Hematopoietic multipotent progenitor cell treated with erythropoietin and hydrocortisone succinate and interleukin-3 and kit ligand, for 8 days (in vitro differentiated cells): ENCODE results near the gene RRP1B.
"Not testable (repeated sequence)": the region's sequence is repeated elsewhere in the genome, so short reads cannot be mapped to it uniquely, and the experiment has no call there.

Experiments
- DNase-seq: peaks from one replicate; pipeline ENCODE4 v3.0.0-alpha.2; 2015

Gene RRP1B

GRCh38 chr21:43701936-43702784, 42.8 kb downstream of the RRP1B start:
- DNase-seq: no peak

- DNase-seq: no peak
Measured at GRCh38 chr21:43702785-43703034, 43.4 kb downstream of the RRP1B start.

- peak; percentile 20 for DNase-seq
Measured at GRCh38 chr21:43703035-43703880, 43.9 kb downstream of the RRP1B start.

- DNase-seq: no peak
Measured at GRCh38 chr21:43707462-43707861, 48.1 kb downstream of the RRP1B start.

GRCh38 chr21:43708745-43709381, 49.5 kb downstream of the RRP1B start:
- no peak for DNase-seq

GRCh38 chr21:43712268-43712942, 53.0 kb downstream of the RRP1B start:
- DNase-seq: no peak

- not testable (repeated sequence) for DNase-seq
Measured at GRCh38 chr21:43713123-43713522, 53.8 kb downstream of the RRP1B start.

- no peak for DNase-seq
Measured at GRCh38 chr21:43716376-43717165, 57.2 kb downstream of the RRP1B start.

GRCh38 chr21:43717166-43717853, 58.0 kb downstream of the RRP1B start:
- DNase-seq: no peak

GRCh38 chr21:43717967-43718871, 58.9 kb downstream of the RRP1B start:
- DNase-seq: no peak

- peak; percentile 81 for DNase-seq
Measured at GRCh38 chr21:43718872-43719747, 59.8 kb downstream of the RRP1B start, which contains the start of gene PDXK. Gene PDXK, plus strand, starts transcription at chr21:43719129. Its CDS starts 166 bp downstream, at chr21:43719295.

GRCh38 chr21:43719748-43720538, 60.6 kb downstream of the RRP1B start:
- DNase-seq: no peak

GRCh38 chr21:43720539-43721166, 61.3 kb downstream of the RRP1B start:
- no peak for DNase-seq

- no peak for DNase-seq
Measured at GRCh38 chr21:43721206-43721605, 61.8 kb downstream of the RRP1B start.

GRCh38 chr21:43721939-43722338, 62.6 kb downstream of the RRP1B start:
- DNase-seq: no peak

GRCh38 chr21:43723648-43724047, 64.3 kb downstream of the RRP1B start:
- no peak for DNase-seq

- DNase-seq: peak; percentile 56
Measured at GRCh38 chr21:43726686-43727518, 67.5 kb downstream of the RRP1B start.
